Skeletal muscle tissue (tissue), 4 donors: ENCODE results near the gene UQCR10. TPM values are rescaled to one million over a fixed set of nuclear protein-coding genes. Genes with fewer than 3 reads are reported as not detected.
A peak's percentile ranks its signal among the peaks of the same experiment; 100 is the strongest.

Experiments
- H3K27ac ChIP-seq: one replicate; pipeline ENCODE4 v1.7.0; 2013; ENCODE audit warnings: mild to moderate bottlenecking, low read depth, low read length, inconsistent platforms
- H3K27me3 ChIP-seq, 3 donors: one replicate each; pipeline ENCODE4 v1.7.0; 2013; ENCODE audit warnings: low read length in 3 of 3; ENCODE audit not compliant: control insufficient read depth in 3 of 3, insufficient read depth in 3 of 3
- H3K36me3 ChIP-seq, 3 donors: one replicate each; pipeline ENCODE4 v1.7.0; 2013; ENCODE audit warnings: low read length in 3 of 3; ENCODE audit not compliant: control insufficient read depth in 3 of 3, insufficient read depth in 3 of 3
- H3K4me1 ChIP-seq, 3 donors: one replicate each; pipeline ENCODE4 v1.7.0; 2013; ENCODE audit warnings: low read length in 3 of 3, mild to moderate bottlenecking in 3 of 3; ENCODE audit not compliant: control insufficient read depth in 3 of 3, insufficient read depth in 3 of 3
- H3K4me3 ChIP-seq, 3 donors: one replicate each; pipeline ENCODE4 v1.7.0; 2013; ENCODE audit warnings: low read length in 3 of 3
- H3K9ac ChIP-seq, 3 donors: one replicate each; pipeline ENCODE4 v1.7.0; 2013; ENCODE audit warnings: low read length in 3 of 3, mild to moderate bottlenecking in 3 of 3, moderate library complexity in 2 of 3, low read depth in 1 of 3
- H3K9me3 ChIP-seq, 3 donors: one replicate each; pipeline ENCODE4 v1.7.0; 2013; ENCODE audit warnings: low read length in 3 of 3; ENCODE audit not compliant: control insufficient read depth in 3 of 3
- total RNA-seq: library from RNA; depleted of rRNA; stranded (reverse); fragments of >200 nt; gene quantifications from one replicate; pipeline ENCODE4 v1.2.3, GENCODE V29; 2014
- donor health status: Osteomylitis.

UQCR10 gene
- total RNA-seq, 1 donor from 2014 or later: 57.9 TPM

DNA sequence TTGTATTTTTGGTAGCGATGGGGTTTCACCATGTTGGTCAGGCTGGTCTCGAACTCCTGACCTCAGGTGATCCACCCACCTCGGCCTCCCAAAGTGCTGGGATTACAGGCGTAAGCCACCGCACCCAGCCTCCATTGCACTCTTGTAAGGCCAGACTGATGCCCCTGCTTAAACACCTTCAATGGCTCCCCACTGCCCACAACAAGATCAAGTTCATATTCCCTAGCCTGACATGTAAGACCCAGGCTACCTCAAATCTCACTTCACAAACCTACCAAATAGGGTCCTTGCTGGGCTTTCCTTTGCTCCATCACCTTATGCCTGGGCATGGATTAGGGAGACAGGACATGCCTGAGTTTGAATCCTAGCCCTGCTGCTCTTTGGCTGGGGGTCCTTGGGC is 13.1 kb downstream of the UQCR10 start:
- Histone ChIP-seq H3K9me3 (no peaks in the 10 kb centered on the region), H3K4me1 (peaks cover 42 to 47% (median 44%) of the 10 kb centered on the region in 3 donors), H3K27ac (peak overlapping the region; percentile 82), H3K27me3 (no peaks in the 10 kb centered on the region), H3K9ac (peak overlapping the region in 2 of 3 donors; percentile 23 to 74), H3K4me3 (no peak overlapping the region), H3K36me3 (no peaks in the 10 kb centered on the region)

GRCh38 chr22:29780748-29781676 is 13.8 kb downstream of the UQCR10 start:
- Histone ChIP-seq H3K9me3 (no peaks in the 10 kb centered on the region), H3K4me3 (peak overlapping the region in 2 of 3 donors; percentile 13 to 19), H3K36me3 (no peaks in the 10 kb centered on the region), H3K27ac (peak overlapping the region; percentile 82), H3K27me3 (no peaks in the 10 kb centered on the region), H3K9ac (peak overlapping the region; percentile 23 to 74 (median 28)), H3K4me1 (peaks cover 42 to 47% (median 44%) of the 10 kb centered on the region in 3 donors)

GRCh38 chr22:29782061-29782845 is 15.1 kb downstream of the UQCR10 start:
- H3K4me3 ChIP-seq: no peak overlapping the region
- H3K9ac ChIP-seq: peak overlapping the region; percentile 43 to 74 (median 45)
- H3K27me3 ChIP-seq: no peaks in the 10 kb centered on the region
- H3K27ac ChIP-seq: peak overlapping the region; percentile 82
- H3K36me3 ChIP-seq: peaks cover 4 to 6% (median 5%) of the 10 kb centered on the region in 3 donors
- H3K9me3 ChIP-seq: no peaks in the 10 kb centered on the region
- H3K4me1 ChIP-seq: peaks cover 42 to 47% (median 44%) of the 10 kb centered on the region in 3 donors

- Histone ChIP-seq H3K27ac (peak overlapping the region; percentile 47), H3K9me3 (no peaks in the 10 kb centered on the region), H3K27me3 (no peaks in the 10 kb centered on the region), H3K36me3 (peaks cover 23 to 30% (median 29%) of the 10 kb centered on the region in 3 donors), H3K4me1 (peaks cover 29 to 35% (median 34%) of the 10 kb centered on the region in 3 donors), H3K9ac (peak overlapping the region in 1 of 3 donors; percentile 32), H3K4me3 (no peak overlapping the region)
These were observed 17.5 kb downstream of the UQCR10 start for GRCh38 chr22:29784451-29785361.

GRCh38 chr22:29786031-29786430 is 18.9 kb downstream of the UQCR10 start:
- no peak overlapping the region for H3K9ac ChIP-seq
- H3K27ac ChIP-seq: no peak overlapping the region
- no peak overlapping the region for H3K4me3 ChIP-seq
- peaks cover 35 to 43% (median 42%) of the 10 kb centered on the region in 3 donors for H3K36me3 ChIP-seq
- H3K4me1 ChIP-seq: peaks cover 19 to 26% (median 24%) of the 10 kb centered on the region in 3 donors
- no peaks in the 10 kb centered on the region for H3K9me3 ChIP-seq
- H3K27me3 ChIP-seq: no peaks in the 10 kb centered on the region

DNA sequence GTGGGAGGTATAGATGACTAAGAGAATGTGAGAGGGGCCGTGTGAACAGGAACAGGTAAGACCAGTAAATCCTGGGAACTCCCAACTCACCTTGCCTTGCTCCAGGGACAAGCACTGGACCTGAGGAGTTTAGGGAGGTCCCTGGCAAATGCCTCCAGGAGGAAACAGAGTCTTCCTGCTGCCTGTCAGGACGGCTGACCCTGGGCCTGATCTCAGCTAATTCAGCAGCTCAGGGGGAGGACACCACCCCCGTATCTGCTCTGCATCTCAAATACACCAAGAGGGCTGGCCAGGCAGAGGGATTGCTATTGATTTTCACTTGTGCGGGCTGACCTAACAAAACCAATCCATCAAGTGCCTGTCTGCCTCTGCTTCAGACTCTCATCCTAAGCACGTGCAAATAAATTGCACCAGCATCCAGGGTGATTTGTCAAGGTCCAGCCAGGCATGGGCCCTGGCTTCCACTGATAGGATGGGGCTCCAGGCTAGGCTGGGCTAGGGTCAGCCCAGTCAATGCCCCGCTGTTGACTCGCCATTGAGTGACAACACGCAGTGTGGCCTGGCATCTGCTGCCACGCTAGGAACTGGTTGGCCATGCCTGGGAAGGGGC is 20.3 kb downstream of the UQCR10 start:
- Histone ChIP-seq H3K36me3 (peaks cover 49 to 55% (median 53%) of the 10 kb centered on the region in 3 donors), H3K27me3 (no peaks in the 10 kb centered on the region), H3K9ac (no peak overlapping the region), H3K9me3 (no peaks in the 10 kb centered on the region), H3K4me1 (peaks cover 5 to 13% (median 9%) of the 10 kb centered on the region in 3 donors), H3K4me3 (no peak overlapping the region), H3K27ac (no peak overlapping the region)

GRCh38 chr22:29788339-29789279 is 21.4 kb downstream of the UQCR10 start:
- peaks cover 60 to 66% (median 65%) of the 10 kb centered on the region in 3 donors for H3K36me3 ChIP-seq
- no peak overlapping the region for H3K4me3 ChIP-seq
- no peaks in the 10 kb centered on the region for H3K9me3 ChIP-seq
- H3K9ac ChIP-seq: no peak overlapping the region
- H3K27me3 ChIP-seq: no peaks in the 10 kb centered on the region
- H3K27ac ChIP-seq: no peak overlapping the region
- H3K4me1 ChIP-seq: peaks cover 3 to 10% (median 6%) of the 10 kb centered on the region in 3 donors

- Histone ChIP-seq H3K27ac (no peak overlapping the region), H3K36me3 (peaks cover 67 to 72% (median 67%) of the 10 kb centered on the region in 3 donors), H3K9ac (no peak overlapping the region), H3K27me3 (no peaks in the 10 kb centered on the region), H3K4me3 (no peak overlapping the region), H3K4me1 (peaks cover 0 to 1% (median under 1%) of the 10 kb centered on the region in 3 donors), H3K9me3 (no peaks in the 10 kb centered on the region)
These were observed 22.9 kb downstream of the UQCR10 start for GRCh38 chr22:29790061-29790460.
